NK-92 (cell line): ENCODE data around the gene TBCD.

Experiments
- DNase-seq: peaks from one replicate; lab custom pipeline; 2025; ENCODE audit not compliant: unreplicated experiment; lab: John Stamatoyannopoulos, UW

Gene TBCD

DNA sequence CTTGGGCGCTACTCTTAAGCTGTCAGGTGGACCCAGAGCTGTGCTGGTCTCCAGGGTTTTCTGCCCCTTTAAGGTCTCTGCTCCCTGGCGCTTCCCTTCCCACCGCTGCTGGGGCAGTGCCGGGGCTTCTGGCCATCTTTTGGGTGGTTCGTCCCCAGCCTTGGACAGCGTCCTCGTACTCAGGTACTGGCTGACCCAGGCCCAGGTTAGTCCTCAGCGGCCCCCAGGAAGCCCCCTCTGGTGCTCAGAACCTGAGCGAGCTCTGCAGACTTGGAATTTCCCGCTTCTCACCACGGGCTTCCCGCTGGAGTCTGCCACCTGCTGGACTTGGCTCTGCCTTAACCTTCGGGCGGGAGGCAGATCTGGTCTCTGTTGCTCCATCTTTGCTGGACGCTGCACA is 182.0 kb downstream of the TBCD start:
- no peak for DNase-seq

DNA sequence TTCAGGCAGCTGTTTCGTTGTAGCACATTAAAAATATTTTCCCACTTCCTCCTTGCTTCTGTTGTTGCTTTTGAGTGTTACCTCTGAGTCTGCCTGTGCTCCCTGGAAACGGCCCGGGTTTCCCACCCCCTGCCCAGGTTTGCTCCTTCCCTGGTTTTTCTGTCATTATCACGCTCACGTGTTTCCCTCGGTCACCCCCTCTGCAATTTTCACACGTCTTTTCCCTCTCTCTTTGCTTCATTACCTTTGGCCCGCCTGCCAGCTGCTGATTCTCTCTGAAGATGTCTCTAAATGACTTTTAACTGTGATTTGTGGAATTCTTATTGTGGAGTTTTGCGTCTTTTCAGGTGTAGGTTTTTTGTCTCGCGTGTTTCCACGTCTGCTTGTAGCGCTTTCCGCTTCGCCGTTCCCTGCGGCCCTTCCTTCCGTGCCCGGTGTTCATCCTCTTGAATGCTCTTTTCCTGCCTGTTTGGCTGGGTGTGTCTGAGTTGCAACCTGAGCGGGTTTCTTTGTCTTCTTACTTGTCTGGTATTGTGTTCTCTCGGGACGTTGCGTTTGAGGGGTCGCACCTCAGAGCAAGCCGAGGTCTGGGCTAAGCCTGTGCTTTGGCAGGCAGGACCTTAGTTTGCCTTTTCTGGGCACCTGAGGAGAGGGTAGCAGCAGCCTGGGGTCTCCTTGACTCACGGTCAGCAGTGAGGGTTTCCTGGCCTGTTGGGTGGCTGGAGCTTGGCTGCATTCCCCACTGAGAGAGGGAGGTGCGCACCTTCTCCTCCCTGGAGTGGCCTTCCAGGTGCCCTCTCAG is 184.3 kb downstream of the TBCD start:
- no peak for DNase-seq

DNA sequence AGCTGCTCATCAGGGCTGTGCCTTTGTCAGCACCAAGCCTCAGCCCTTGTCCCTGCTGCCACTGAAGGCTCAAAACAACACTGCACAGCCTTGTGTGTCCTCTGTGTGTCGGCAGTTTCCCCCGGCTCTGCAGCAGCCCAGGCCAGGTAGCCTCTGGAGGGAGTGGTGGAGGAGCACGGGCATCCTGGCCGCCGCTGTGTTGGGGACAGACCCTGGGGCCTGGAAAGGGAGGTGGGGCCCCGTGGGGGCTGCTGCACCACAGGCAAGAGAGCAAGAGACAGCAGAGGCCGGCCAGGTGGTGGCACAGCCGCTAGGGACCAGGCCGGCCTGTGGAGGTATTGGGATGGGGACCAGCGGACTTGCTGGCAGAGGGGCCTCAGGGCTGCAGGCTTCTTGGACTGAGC is 184.9 kb downstream of the TBCD start:
- DNase-seq = no peak

DNA sequence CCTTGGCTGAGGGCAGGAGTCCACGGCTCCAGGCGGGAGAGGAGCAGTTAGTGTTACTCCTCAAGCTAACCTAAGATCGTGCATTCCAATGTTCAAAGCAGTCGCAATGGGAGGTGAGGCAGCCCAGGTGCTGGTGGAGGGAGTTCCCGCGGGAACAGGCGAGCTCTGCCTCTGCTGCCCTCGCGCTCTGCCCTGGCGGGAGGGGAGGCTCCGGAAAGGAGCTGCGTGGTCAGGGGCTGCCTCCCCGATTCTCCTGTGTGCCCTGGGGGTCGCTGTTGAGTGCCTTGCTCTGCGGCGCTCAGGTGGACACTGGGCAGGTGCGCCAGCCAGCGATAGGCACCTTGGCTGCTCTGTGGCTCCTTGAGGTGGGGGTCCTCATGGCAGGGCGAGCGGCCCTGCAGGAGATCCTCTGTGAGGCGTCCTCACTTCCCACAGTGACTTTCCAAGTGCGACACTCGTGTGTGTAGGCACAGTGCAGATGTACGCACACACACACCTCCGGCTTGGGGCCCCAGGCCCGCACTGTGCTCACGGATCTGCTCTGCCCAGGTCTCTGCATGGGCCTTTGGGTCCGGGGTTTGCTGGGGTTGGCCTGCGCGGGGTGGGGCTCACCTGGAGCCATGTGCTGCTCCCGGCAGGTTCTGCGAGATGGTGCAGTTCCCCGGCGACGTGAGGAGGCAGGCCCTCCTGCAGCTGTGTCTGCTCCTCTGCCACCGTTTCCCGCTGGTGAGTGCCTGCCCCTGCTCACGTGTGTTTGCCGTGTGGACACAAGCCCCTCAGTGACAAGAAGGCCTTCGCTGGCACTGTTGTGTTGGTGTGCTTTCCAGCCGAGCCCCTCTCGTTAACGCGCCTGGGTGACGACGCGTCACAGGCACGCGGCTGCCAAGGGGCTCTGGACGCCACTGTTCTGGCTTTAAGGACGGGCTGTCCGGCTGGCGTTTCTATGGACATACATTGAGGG is 185.8 kb downstream of the TBCD start:
- DNase-seq = no peak

DNA sequence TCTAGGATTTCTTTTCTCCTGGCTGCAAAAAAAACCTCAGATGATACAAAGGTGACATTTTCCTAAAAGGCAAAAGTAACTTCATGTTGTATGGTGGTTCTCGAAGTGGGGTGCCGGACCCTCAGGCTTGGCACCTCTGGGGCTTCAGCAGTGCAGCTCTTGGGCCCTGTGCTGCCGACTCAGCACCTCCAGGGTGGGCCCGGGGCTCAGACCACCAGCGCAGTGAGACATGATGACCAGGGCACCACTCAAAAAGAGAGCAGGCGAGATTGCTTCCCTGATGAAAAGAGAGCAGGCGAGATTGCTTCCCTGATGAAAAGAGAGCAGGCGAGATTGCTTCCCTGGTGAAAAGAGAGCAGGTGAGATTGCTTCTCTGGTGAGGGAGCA is 186.6 kb downstream of the TBCD start:
- DNase-seq = no peak

DNA sequence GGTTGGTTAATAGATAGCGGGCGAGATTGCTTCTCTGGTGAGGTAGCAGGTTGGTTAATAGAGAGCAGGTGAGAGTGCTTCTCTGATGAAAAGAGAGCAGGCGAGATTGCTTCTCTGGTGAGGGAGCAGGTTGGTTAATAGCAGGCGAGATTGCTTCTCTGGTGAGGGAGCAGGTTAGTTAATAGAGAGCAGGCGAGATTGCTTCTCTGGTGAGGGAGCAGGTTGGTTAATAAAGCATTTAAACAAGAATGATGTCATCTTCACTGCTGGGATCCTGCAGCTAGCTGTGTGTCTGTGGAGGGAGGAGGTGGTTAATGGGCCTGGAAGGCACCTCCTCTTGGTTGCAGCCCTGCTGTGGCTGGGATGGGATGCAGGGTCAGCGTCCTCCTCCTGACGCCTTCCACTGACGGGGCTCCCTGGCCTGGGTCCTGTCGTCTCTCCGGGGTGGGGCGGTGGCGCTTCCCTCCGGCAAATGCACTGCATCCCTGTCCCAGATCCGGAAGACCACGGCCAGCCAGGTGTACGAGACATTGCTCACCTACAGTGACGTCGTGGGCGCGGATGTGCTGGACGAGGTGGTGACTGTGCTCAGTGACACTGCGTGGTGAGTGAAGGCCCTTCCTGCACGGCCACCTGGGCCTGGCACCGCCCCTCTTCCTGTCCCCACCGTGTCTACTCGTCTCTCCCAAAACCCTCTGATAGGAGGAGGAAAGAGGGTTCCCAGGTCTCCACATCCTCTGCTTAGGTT is 187.2 kb downstream of the TBCD start:
- no peak for DNase-seq

DNA sequence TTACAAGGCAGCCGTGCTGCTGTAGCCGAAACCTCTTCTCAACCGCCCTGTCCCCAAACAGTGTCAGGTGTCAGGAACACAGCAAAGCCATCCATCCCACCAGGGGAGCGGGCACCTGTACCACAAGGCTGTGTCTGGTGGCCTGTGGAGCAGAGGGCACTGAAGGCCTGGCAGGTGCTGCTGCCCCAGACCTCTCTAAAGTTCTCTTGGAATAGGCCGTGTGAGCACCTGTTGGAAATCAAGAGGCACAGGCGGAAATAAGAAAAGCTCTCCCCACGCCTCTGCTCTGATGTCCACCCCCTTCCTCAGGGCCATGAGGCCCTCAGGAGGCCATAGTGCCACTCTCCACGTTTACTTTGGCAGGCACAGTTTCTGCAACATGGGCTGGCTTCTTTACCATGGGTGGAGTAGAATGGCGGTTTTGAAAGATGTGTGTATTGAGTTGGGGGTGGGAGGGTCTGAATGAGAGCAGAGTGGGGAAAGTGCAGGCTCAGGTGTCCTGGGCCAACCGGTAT is 187.8 kb downstream of the TBCD start:
- no peak for DNase-seq

DNA sequence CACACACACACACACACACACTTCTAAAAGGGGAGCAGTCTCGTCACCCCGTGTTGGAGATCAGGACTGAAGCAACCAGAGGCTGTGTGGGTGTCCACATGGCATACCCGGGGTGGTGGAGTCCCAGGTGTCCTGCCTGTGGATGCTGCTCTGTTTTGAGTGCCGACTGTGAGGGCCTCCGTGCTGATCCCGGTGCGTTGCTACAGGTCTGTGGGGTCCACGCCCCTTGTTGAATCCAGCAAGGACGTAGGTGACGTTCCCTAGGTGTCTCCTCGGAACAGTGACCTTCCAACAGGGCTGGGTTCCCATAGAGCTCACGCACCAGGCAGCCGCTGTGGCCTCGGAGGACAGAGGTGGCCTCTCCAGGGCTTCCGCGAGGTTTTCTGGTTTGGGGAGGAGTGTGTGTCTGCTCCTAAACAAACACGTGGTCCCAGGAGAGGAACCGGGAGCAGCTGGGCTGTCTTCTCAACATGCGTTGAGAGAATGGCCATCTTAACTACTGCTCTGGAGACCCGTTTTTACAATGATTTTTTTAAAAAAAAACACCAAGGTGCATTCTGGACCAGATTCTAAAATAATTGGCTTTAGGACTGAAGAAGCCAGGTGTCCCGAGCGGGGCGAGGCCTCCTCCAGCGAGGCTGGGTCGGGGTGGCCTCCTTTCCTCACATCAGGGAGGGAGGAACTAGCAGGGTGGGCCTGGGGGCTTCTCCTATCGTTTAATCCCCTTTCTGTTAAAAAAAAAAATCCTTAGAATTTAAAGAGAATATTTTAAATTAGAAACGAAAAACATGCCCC is 188.6 kb downstream of the TBCD start:
- DNase-seq = no peak

DNA sequence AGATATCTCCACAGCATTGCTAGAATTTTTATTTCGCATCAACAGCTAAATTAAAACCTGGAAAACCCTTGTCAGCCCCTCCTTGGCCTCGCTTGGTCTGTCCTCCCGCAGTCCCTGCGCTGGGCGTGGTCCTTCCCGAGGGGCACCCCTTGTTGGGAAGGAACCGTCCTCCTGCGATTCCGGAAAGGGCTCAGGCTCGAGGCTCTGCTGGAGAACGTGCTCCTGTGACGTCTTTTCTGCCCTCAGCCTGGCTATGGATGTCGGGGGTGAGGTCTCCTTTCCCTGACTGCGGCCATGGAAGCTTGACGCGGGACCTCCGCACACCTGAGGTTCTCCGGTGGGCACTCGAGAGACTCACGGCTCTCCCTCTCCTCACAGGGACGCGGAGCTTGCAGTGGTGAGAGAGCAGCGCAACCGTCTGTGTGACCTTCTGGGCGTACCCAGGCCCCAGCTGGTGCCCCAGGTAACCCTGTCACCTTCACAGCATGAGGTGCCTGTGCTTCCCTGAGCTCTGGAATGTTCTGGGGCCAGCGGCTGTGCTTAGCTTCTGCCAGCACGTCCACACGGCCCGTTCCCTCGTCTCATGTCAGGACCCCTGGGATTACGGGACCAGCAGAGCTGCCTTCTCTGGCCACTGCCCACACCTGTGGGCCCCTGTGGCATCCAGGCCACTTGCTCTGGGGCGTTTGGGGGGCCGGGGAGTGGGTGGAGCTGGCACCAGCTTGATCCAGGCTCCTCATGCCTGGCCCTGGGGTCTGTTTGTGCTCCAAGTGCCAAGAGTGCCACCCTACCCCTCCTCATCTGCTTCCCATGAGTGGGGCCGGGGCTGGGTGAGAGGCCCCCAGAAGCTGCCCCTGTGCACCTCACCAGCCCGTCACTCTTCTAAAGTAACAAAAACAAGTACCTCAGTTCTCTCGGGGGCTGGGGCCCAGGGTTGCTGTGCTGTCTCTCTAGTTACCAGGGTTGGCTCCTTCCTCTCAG is 189.4 kb downstream of the TBCD start:
- DNase-seq = no peak

DNA sequence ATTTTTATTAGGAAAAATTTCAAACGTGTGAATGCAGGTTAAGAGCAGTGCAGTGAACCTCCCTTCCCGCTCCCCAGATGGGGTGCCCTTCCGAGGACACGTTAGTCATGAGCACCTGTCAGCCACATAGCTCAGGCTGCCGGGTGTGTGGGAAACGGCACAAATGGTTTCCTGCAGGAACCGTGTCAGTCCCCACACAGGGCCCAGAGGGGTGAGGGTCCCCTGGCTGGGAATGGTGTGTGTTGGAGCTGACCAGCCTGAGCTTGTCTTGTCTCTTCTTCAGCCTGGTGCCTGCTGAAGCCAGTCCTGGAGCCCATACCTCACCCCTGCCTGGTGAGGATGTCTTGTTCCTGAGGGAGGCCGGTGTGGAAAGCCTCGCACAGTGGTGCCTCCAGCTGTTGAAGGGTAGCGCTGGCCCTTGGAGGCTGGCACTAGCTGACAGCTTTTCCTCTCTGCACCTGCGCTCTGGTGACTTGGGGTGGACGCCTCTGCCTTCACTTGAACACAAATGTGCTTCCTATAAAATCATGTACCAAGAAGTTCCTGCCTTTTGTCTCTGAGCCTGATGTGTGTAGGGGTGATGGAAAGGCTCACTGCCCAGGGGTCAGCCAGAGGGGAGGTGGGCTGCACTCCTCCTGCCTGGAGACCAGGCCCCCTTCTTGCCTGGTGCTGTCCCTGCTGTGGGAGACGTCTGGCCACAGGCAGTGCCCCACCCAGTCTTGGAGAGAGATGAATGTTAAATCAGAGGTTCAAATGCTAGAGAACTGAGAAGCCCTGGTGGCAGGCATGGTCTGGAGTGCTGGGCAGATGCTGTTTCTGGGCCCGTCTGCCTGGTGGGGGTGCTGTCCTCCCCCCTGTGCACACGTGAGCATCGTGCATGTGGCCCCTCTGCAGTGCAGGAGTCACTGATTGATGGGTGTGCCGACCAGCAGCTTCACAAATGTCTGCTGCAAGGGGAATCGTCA is 190.6 kb downstream of the TBCD start:
- no peak for DNase-seq

DNA sequence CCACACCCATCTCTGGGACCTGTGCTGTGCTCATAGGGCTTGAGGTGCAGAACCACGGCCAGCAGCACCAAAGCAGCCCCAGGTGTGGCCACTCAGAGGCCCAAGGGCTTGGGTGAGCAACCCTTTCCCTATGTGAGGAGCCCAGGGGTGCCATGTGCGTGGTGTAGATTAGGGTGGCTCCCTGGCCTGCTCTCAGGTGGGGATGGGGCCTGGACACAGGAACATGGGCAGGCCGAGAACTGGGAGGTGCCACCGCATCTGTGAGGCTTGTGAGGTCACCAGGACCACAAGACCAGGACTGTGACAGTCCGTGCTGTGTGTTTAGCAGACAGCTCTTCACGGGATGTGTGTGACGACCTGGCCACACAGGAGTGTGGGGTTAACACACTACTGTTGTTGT is 191.5 kb downstream of the TBCD start:
- DNase-seq = no peak

DNA sequence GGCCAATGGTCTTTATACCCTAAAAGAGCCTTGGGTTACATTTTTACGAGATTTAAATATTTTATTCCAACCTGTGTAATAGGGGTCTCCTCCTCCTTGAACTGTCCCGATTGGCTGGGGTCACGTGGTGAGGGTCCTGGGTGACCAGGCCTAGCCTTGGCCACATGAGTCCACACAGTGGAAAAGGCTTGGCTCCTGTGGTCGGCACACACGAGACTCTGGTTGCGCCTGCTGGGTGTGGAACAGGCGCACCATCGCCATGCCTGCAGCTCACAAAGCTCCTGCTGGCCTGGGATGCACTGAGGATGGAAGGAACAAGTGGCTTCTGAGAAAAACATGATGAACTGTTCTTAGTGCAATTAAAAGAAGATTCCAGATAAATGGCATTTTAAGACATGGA is 191.9 kb downstream of the TBCD start:
- no peak for DNase-seq

DNA sequence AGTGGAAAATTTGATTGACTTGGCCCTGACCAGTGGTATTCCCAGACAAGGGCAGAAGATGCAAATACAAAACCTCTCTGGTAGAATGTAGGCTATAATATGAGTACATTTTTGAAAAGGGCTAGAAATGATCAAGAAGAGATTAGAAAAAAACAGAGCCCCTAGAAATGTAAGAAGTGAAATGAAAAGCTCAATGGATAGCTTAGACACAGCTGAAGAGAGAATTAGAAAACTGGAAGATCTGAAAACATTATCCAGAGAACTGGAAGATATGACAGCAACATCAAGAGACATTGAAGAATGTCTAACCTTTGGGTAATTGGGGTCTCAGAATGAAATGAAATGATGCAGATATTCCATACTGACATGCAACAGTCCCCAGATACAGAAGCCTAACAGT is 193.1 kb downstream of the TBCD start:
- no peak for DNase-seq

DNA sequence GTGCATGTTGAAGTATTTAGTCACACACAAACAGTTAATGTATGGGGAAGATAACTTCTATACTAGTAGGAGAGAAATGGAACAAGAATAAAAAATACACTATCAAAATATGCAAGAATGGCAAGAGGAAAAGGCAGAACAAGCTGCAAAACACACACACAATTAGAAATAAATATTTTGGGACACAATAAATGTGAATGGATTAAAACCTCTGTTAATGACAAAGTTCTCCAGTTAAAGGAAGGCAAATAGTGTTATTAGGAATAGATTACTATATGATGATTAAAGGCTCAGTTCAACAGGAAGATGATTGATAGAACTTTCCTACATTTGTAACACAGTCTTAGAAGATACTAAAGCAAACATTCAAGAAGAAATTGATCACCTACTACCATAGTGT is 194.2 kb downstream of the TBCD start:
- no peak for DNase-seq

DNA sequence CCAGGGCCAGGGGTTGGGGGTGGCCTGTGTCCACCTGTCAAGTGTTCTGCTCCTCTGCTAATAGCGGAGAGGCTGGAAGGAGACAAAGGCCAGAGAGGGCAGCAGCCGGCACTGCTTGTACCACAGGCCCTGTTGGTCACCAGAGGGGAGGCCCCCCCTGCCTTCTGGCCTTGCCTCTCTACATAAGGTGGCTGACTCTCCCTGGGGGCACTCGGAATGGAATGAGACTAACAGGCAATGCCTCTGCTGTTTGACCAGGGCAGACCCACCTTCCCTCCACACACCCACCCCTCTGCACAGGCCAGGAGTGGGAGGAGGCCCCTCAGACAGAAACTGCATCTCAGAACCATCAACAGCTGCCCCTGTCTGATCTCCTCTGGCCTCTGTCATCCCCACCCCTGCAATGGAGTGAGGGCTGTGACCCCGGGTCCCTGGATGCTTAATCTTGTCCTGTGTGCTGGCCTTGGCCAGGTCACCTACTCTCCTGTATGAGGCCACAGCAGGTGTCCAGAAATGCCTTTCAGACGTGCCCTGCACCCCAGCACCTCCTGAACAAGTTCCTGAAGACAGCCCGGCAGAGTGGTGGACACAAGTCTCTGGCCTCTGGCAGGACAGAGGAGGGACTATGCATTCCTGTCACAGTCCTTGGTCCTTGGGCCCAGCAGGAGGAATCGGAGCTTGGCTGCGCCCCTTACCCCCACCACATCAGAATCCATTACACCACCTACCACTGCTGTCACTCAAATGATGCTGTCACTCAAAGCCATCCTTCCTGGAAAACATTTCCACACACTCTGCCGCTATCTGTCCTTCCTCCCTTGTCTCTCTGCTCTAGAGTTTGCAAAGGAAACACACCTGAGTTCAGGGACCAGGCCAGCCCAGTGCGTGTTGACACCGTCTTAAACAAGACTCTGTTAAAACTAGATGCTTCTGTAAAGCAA is 195.5 kb downstream of the TBCD start:
- DNase-seq = no peak

DNA sequence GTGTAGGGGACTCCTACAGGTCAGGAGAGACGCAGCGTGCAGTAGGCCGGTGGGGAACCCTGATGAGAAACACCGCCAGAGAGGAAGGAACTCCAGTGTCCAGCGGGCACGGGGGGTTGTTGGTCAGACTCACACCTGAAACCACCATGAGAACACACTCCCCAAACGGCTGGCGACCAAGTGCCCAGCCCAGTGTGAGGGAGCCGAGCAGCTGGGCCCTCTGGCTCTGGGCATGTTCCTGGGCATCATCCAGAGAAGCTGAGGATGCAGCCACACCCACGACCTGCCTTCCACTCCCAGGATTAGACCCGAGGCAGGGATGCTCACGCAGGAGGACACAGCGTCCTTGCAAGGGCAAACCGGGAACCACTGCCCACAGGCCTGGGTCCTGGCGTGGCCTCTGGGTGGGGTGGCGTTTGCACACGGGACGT is 196.2 kb downstream of the TBCD start:
- DNase-seq = no peak

DNA sequence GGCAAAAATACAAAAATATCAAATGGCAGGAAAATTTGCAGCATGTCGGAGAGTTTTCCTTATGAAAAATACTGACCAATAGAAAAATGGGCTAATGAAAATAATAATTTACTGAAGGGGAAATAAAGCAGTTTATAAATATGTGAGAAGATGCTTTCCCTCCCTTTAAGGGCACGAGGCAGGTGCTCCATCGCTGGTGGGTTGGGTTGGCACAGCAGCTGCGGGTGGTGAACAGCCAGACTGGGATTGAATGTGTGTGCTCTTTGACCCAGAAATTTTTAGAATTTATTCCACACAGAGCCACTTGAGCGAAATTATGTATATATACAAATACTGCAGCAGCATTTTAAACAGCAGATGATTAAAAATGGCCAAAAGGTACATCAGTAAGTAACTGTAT is 197.1 kb downstream of the TBCD start:
- DNase-seq = no peak
